AG08395 (cell line): ENCODE data around the gene RAD51B.

Source experiments
- DNase-seq: peaks from one replicate; pipeline ENCODE4 v3.0.0; 2012; ENCODE audit warnings: mixed read lengths, low spot score

RAD51B gene

DNA sequence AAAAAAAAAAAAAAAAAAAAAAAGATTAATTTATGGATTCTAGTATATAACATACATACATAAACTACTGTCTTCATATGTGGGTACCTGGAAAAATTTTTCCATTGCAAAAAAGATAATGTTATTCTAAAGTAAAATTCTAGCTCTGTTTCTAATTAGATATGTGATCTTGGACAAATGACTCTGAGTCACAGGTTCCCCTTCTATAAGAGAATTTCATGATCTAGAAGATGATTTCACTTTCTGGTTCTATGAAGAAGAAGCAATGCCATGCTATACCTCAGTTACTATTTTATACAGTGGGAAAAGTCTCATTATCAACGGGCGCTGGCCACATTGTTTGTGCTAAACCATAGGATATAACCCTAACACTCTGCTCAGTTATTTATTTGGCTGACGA, 622.0 kb downstream of the RAD51B start:
- DNase-seq, result no peak

DNA sequence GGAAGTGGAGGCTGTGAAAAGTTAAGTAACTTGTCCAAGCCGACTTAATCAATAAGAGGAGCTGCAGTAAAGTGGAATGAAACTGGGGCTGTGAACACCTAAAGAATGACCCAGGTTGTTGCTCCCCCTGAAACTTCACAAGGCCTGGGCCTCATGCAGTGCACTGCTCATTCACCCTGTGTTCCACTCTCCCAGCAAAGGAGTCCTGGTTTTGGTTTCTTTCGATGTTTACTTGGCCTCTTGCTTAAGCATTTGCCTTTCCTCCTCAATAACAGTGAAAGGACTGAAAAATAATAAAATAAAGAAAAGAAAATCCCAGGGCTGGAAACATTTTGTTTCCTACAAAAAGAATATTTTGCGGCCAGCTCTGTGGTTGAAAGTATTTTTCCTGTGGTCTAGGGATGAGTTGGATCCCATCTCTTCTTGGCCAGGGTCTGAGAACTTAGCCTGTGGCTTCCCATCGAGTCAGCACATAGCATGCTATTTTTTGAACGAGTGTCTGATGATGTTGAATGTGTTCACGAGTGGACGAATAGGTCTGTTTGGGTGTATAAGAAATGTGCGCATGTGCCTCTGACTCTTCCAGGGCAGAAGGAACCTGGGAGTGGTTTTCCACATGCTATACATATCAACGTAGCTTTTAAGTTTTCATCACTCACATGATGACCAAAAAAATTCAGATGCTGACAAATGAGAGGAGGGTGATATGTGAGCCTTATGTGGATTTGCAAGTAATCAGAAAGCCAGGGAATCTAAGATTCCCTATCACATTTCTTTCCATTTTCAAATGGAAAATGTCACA, 623.5 kb downstream of the RAD51B start:
- DNase-seq, result peak; percentile 62

DNA sequence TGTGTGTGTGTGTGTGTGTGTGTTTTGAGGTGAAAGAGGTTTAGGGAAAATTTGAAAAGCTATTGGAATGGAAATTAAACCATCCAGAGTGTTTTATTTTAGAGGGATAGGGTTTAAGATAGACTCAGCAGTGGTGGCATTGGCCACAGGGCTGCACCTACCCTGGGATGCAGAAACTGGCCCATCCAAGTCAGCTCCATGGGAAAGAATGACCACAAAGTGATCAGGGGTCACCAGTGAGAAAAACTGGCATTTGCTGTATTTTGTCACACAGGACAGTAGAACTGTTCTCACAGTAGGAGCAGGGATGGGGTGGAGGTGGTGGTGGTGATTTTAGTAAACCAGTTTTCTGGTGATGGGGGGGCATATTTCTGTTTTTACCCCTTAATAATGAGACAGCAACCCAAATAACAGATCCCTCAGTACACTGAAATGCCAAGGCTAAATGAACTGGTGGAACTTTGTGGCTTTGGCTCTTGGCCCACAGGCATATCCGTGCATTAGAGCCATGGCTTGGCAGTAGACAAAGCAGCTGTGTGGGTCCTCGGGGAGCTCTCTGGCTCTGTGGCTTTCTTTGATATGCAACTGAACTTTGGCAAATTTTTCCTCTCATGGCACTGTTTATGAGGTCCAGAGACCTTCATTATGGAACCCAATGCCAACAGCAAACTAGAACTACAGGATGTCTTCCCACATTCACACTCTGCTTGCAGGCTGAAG, 625.0 kb downstream of the RAD51B start:
- peak; percentile 64 for DNase-seq

DNA sequence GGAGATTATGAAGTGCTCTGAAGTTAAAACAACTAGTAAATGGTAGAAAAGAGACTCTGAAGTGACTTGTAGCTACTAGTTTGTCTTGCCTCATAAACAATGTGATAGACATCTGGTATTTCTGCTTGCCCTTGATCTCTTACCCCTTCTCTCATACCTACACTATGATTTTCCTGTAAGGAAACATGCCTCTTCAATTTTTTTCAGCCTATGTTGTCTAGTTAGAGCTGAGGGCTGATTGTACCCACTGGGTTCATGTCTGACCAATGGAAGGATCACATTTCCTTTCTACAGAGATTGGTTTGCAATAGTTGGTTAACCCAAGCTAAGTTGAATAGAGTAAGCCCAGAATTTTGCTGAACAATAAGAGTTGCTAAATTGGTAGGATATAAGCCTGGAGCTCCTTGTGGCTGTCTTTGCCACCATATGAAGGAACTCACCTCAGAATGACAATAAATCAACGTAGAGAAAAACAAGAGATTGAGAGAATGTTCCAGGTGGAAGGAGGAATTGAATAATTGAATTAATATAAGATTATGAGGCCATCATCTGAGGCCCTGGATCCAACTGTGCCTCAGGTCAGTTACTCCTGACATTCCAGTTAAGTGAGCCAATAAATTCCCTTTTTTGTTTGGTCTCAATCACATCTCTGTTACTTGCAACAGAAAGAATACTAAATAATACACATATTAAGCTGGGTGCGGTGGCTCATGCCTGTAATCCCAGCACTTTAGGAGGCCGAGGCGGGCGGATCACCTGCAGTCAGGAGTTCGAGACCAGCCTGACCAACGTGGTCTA, 626.9 kb downstream of the RAD51B start:
- DNase-seq, result no peak

DNA sequence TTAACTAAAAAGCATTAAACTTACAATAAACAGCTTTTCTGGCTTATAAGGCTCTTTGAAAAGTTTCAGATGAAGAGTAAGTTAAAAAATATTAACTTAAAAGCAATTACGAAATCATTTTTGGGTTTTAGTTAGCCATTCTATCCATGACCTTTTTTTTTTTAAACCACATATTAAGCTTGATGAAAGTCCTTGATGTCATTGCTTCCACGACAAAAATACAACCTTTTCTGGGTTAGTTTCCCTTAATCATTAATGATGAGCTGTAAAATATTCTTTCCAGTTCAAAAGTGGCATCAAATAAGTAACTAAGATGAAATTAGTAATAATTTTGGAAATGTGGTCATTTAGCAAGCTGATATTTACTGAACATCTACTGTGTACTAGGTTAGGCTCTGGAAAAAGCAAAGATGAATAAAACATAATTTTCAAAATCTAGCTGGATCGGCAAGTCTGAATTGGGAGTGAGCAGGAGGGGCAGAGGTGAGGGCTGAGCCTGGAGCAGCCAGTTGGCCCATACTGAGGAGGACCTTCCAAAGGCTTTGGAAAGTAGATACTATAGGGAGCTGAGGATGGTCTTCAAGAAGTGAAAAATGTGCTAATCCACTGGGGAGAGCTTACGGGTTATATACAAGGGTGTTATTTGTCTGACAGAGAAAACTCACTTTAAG, 628.1 kb downstream of the RAD51B start:
- no peak for DNase-seq

DNA sequence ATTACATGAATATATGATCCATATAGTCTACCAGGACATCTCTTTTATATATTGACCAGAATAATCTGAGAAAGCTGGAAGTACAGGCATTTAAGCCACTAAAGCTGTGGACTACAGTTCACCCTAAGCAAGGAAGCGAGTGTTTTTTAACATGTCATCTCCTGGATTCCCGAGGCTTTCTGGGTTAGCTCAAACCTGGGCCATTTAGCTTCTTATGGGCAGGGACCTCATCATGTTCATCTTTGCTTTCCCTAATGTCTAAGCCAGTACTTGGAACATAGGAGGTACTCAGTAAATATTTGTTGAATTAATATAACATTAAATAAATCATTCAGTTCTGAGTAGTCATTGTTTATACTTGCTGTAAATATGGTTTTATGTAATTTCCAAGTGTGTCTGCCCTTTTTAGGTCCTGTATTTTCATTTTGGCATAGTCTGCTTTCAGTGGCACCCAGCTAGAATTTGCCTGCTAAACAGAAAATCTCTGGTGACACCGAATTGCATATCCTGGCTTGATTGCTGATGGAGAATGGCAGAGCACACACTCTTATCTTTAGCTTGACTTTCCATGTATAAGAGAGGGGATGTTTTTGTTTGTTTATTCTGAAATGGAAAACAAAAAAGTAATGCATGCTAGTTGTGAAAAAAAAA, 628.8 kb downstream of the RAD51B start:
- no peak for DNase-seq

DNA sequence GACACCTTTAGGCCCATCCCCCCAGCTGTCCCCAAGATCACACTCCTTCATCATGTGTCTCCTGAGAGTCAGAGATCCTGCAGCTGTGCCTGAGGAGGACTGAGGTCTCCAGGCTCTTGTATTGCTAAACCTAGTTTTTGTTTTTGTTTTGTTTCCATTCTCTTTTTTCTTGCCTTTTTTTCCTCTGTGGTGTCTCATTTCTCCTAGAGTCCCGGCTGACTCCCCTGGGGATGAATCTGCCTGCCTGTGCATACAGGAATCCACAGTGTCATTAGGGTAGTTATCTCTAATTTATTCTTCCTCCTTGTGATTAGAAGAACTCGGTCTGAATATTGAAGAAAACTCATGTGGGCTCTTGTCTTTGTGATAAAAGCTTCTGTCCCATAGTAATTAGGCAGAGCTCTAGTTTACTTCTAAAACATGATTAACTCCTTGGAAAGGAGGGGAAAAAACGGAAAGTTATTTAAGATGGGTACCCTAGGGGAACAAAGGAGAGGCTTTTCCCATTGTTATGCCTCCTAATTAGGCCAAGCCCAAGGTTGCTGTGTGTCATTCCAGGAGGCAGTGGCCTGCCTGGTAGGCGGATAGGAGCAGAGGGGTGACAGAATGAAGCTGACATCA, 630.1 kb downstream of the RAD51B start:
- peak; percentile 22 for DNase-seq

DNA sequence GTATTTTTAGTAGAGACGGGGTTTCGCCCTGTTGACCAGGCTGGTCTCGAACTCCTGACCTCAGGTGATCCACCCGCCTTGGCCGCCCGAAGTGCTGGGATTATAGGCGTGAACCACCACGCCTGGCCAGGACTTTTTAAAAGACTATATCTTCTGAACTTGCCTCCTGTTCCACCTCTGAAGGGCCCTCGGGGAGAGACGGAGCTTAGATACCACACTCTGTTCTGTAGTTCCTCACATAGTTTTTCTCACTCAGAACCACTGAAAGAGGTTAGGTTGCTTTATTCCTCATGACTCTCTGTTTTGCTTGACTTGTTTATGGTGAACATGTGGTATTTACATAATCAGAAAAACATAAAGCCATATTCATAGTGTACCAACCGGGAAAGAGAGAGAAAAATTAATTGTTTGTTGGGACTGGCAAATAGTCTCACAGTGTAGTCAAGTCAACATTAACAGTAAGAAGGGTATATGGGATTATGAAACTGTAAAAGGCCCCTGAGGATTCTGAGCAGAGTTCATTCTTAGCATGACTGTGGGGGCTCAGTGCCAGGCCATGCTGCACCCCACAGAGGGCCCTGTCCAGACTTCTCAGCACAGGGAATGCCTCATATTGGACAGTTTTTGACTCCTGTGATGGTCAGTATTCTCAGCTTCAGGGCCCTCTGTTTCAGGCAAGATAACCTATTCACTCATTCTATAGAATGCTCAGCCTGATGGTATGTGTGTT, 631.0 kb downstream of the RAD51B start:
- DNase-seq, result no peak

DNA sequence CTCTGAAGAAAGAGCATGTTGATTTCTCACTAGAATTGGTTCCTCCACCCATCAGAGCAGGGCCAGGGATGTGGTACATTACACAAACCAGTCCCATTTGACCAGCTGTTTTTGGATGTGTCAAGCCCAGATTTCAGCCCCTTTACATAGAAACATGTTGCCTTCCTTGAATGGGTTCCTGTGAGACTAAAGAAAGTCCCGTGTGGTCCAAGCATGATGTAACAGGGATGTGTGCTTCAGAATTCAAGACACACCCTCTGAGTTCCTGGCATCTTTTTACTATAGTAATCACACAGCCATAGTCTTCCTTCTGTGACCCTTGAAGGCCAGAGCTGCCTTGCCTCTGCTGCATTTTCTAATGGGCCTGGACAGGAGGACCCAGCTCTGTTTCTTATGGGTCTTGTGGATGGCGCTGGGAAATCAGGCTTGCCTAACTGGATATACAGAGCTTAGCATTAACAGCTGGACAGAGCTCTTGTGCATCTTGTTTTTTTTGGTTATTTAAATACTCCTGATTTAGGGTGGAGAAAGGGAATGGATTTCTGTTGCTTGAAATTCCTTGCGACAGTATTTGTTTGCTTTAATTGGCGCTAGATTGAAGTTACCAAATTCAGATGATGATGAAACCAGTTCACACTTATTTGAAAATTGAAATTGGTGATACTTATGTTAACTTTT, 632.3 kb downstream of the RAD51B start:
- peak; percentile 41 for DNase-seq

DNA sequence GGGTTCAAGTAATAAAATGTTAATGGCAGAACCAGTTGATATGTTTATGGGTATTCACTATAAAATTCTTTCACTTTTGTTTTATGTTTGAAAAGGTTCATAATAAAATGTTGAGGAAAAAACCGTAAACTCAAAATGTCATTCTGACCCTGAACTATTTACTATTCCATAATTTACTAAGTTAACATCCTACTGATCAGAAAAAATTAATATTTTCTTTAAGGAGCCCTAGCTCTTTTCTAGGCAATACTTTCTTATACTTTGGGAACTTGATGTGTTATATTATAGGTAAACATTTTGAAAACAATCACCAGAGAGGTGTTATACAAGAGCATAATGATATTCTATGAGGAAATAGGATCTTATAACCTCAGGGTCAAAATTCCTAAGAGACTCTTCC, 638.7 kb downstream of the RAD51B start:
- no peak for DNase-seq

DNA sequence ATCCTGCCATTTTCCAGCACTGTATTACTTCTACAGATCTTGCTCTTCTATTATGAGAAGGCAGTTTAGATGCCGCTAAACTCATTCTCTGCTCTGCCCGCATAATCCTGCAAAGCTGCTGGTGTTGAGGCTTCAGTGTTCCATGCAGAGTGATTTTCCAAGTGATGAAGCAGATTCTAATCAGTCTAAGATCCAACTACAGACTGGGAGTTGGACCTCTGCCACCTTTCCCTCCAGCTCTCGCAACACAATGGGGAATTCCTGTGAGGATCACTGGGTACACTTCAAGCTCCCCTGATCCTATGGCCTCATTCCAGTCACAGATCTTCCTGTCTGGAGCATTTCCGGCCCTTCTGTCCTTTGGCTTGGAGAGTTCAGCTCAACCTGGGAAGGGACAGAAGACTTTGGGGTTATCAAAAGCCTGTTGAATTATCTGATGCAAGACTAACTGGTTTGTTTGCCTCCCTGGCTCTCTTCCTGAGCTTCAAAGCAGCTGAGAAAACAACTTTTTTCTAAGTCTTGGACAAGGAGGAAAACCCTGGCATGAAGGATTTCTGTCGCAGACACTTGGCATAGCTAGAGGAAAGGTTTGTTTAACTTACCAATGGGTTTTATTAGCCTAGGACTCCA, 639.4 kb downstream of the RAD51B start:
- DNase-seq, result peak; percentile 71

DNA sequence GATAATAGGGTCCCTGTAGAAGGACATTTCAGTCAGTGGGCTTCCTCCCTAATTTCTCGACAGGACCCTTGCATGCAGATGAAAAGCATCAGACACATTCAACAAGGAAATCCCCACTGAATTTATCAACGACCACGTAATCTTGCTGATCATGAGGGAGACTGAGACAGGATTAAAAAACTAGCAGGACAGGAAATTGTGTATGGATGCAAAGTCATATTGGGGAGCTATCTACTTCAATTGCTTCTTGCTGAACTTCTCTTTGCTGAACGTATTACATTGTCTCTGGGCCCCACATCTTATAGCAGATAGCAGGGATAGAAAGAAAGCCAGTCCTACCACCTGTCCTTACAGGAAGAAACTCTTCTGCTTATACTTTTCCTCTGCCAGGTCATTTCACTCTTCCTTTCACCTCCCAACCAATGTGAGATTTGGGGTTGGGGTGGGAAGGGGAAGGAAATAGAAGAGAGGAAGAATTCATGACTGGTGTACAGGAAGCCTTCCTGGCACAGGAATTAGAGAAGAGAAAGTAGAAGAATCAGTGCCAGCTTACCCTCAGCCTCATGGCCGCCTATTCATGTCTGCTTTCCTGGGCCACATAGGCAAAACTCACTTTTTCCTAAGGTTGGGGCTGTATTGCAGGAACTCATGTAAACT, 640.0 kb downstream of the RAD51B start:
- DNase-seq, result no peak

DNA sequence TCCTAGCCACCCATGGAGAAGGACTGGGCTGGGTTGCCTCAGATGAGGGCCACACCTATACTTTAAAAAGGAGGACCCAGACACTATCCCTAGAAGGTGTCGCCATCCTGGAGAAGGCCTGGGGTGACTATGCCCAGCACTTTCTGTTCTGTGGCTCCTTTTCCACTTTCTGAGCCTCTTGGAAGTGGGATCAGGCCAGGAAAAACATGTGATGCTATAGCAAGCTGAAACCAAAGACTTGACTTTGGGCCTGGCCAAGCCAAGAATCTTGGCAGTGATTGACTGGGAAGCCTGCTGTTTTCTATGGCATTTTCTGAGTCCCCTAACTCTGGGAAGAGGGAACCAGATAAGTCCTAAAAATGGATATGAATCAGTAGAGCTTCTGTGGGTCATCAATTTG, 641.0 kb downstream of the RAD51B start:
- no peak for DNase-seq

DNA sequence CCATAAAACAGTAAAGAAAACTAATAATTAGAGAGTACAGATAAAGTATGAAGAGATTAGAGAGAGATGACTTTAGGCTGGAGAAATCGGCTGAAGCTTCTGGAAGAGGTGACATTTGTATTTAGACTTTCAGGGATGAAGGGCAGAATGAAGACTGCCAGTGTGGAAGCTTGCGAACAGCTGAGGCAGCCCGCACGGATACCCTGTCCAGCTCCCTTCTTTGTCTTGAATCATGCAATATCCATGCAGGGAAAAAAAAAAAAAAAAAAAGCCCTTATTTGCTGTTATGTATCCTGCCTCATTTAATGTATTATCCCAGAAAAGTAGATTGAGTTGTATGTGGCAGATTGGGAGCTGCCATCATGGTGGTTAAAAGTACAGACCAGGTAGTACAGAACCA, 641.5 kb downstream of the RAD51B start:
- DNase-seq, result no peak

DNA sequence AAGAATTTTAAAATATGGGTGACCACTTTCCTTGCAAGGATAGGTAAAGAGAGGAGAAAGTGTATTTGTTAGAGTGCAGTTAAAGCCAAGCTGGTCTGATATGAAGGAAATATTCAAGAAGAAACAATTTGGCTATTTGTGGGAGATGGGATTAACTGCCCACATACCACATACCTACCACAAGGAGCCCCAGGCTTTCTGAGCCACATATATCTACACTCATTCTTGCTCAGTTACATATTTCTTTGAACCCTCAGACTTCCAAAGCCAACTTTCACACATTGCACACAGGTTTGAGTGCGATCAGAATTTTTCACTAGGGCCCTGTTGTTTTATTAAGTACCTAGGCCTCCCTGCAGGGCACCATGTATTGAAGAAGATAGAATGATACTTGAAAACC, 643.1 kb downstream of the RAD51B start:
- DNase-seq, result no peak

DNA sequence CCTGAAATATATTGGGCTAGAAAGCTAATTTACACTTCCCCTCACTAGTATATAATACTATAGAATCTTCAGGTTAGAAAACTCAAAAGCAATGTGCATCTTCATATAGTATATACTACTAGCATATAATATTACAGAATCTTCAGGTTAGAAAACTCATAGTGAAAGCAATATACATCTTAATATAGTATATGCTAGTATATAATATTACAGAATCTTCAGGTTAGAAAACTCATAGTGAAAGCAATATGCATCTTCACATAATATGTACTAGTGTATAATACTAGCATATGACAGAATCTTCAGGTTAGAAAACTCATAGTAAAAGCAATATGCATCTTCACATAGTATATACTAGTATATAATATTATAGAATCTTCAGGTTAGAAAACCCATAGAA, 643.7 kb downstream of the RAD51B start:
- DNase-seq, result no peak

DNA sequence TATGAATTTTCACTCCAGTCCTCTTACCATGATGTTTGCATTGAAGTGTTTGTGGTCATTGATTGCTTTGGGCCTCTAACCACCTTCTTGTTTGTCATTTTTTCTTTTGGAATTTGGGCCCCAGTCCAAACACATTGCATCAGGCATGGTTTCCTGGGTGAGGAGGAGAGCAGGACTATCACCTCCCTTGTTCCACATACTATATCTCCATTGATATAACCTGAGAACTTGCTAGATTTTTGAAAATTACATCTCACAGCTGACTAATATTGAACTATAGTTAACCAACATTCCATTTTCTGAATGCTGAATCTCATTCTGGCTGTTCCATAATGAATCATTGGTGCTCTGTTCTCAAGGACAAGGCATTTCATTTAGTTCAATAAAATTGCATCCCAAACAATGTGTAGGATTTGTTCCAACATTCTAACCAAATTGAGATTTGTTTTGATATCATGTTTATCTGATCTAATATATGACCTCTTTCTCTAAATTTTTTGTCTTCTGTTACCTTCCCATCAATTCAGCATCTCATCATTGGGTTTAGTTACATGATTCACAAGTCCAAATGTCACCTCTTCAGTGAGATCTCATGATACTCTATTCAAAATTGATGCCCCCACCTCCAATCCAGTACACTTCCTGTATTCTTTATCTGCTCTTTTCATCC, 644.3 kb downstream of the RAD51B start:
- no peak for DNase-seq

DNA sequence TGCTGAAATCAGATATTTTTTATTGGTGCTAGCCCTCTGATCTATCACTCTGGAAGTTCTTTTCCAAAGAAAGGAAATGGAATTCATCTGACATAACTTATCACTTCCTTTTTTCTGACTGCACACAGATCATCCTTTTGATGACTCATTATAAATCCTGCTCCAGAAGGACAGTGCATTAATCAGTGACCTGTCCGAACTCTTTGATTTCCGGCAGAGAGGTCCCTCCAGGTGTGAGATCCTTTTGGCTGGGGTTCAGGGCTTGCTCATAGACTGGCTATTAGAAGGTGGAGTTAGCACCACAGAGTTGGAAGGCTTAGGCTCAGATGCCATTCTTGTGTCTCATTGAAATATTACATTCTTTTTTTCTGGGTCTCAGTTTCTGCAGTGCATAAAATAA, 645.1 kb downstream of the RAD51B start:
- DNase-seq, result peak; percentile 26
